Stimulated activated CD4-positive, alpha-beta T cell treated with anti-CD3 and anti-CD28 coated beads, Interleukin-1b, Interleukin-23, amount 100 ng/mL, for 48 hours (primary cell): Measurements from ENCODE around the gene ZCCHC10.
"Not testable (repeated sequence)": the region's sequence is repeated elsewhere in the genome, so short reads cannot be mapped to it uniquely, and the experiment has no call there.

Experiments
- DNase-seq: peaks from one replicate; pipeline ENCODE4 v3.0.0-alpha.2; 2020

ZCCHC10 gene

DNA sequence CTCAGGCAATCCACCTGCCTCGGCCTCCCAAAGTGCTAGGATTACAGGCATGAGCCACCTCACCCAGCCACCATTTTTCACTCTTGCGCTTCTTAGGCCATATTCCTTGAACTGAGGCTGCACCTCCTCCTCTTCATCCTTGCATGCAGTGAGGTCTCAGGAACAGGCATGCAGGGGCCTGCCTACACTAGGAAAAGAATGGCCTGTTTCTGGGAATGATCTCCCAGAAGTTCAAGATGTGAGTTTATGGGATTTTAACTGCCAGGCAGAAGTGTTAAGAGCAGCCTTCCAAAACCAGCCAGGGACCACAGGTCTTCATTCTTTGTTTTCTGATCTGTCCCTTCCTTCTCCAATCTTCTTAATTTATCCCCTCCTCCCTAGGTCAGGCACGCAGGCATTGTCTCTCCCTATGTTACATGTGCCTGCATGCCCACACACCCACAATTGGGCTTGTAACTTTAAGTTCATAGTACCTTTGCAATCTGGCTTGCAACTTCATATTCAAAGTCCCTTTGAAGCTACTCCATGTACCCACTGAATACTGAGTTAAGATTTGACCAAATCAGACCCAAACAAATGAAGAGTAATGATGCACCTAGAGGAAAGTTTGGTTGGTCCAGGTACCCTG lies 14.9 kb upstream of the ZCCHC10 start:
- no peak for DNase-seq

DNA sequence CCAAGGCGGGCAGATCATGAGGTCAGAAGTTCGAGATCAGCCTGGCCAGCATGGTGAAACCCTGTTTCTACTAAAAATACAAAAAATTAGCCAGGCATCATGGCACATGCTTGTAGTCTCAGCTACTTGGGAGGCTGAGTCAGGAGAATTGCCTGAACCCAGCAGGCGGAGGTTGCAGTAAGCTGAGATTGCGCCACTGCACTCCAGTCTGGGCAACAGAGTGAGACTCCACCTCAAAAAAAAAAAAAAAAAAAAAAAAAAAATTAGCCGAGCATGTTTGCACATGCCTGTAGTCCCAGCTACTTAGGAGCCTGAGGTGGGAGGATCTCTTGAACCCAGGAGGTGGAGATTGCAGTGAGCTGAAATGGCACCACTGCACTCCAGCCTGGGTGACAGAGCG lies 10.3 kb upstream of the ZCCHC10 start:
- DNase-seq = not testable (repeated sequence)

DNA sequence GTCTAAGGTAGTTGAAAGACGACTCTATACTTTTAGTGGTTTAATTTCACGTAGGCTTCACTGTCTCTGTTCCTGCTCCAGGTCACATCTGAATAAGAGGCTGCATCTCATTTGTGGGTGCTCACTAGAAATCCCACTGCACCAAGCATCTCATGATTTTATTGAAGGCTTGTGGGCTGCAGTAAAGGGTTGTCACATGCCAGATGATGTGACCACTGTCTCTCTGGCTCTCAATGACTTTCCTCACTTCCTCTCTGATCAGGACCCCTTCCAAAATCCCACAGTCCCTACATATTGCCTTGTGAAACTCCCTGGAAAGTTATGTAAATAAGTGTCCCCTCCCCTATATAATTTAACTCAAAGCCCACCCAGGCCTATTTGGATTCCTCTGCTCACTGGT lies 8.9 kb upstream of the ZCCHC10 start:
- DNase-seq = no peak

DNA sequence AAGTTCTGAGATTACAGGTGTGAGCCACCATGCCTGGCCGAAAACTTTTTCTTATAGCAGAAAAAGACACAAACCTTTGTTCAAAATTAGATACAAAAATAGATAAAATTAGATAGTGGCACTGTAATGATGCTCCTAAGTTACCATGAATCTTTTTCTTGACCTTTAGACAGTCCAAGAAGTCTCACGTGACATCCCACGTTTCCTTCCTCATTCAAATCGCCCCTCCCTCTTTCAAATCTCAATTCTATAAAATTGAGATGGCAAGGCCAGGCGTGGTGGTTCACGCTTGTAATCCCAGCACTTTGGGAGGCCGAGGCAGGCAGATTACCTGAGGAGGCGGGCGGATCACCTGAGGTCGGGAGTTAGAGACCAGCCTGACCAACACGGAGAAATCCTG lies 7.7 kb upstream of the ZCCHC10 start:
- no peak for DNase-seq

DNA sequence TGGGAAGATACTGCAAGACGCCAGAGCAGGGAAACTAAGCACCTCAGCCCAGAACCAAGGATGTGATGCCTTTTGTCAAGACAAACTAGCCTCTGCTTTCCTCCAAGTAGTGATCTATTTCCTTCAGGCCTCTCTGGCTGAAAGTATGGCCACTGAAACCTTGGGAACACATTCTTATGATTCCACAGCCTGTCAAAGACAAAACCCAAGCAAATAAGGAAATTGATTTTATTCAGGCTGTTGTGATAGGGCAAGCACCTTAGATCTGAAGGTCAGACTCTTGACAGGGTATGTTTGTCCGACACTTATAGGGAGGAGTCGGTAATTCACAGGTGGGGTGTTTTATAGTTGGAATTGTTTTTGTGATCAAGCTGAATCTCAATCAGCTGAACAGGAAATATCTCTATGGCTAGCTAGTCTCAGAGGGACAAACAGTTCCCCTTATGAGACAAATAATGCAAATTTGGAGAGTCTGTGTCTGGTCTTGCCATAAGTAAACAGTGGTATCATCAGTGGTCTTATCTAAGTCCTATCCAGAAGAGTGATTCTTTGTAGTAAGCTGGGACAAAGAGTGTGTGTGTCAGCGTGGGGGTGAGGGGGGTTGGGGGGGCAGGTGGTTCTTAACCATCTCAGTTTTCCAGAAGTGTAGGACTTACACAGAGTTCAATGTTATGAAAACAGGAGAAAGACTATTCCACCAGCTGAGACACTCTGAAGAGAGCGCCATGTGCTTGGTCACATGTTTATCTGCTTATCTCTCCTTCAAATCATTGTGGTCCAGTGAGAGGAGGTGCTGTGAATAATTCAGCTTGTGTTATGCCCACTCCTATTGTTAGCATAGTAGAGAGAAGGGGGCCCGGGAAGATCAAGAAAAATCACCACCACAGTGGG lies 6.7 kb upstream of the ZCCHC10 start:
- no peak for DNase-seq

DNA sequence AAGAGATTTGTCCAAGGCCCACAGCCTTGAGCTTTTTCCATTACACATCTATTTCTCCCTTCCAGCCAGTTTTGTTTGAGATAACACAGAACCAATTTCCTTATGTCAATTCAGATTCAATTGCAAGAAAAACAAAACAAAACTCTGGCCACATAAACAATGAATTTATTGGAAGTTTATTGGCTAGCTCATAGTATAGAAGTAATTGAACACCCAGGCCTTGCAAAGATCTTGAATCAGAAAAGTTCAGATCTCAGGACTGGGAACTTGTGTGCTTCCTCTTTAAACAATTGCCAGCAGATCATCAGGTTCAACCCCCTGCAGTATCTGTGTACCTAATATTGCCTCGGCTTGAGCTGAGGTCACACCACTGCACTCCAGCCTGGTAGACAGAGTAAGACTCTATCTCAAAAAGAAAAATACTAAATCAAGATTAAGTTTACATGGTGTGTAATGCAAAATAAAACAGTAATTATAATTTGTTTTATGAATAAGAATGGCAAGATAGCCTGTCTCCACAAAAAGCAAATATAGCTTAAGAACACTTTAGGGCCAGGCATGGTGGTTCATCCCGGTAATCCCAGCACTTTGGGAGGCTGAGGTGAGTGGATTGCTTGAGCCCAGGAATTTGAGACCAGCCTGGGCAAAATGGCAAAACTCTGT lies 4.1 kb upstream of the ZCCHC10 start:
- no peak for DNase-seq

DNA sequence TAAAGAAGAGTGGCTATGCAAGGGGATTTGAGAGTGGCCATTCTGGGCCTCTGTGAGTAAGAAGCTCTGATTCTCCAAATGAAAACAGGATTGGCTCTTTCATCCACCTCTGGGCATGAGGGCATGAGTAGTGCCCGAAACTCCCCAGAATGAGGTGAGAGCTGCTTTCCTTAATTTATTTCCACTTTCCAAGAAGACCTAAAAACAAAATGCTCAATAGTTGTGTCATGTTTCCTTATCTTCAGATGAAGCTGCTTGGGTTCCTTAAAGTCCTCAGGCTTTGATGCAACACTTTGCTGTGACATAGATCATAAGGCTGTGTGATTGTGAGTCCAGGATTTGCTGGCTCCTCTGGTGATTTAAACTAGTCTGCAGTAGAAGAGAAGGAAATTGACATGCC lies 3.1 kb upstream of the ZCCHC10 start:
- DNase-seq = no peak

DNA sequence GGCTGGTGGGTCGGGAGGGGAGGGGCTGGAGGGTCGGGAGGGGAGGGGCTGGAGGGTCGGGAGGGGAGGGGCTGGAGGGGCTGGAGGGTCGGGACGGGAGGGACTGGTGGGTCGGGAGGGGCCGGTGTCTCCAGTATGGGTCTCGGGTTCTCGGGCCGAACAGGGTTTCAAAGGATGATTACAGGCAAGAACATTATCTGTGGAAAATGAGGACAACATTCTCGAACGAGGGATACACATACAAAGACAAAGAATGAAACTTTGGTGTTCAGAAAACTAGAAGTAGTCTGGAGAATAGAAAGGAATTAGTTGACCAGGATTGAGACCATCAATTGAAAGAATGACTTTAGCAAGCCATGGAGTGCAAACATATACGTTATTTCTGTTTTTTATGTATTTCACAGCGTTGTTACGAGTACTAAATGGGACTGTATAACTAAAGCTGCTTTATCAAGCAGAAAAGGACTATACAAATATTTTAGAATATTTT lies 360 bp upstream of the ZCCHC10 start:
- no peak for DNase-seq

DNA sequence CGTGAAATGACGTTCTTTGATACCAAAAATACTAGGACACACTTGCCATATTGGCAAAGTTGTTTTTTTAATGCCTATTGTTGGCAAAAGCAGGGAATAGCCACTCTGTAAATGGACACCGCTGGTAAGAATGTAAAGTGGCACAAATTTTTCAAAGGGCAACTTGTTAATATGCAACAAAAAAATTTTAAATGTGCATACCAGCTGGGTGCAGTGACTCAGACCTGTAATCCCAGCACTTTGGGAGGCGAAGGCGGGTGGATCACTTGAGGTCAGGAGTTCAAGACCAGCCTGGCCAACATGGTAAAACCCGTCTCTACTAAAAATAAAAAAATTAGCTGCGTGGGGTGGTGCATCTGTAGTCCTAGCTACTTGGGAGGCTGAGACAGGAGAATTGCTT lies 6.9 kb downstream of the ZCCHC10 start:
- DNase-seq = not testable (repeated sequence)

DNA sequence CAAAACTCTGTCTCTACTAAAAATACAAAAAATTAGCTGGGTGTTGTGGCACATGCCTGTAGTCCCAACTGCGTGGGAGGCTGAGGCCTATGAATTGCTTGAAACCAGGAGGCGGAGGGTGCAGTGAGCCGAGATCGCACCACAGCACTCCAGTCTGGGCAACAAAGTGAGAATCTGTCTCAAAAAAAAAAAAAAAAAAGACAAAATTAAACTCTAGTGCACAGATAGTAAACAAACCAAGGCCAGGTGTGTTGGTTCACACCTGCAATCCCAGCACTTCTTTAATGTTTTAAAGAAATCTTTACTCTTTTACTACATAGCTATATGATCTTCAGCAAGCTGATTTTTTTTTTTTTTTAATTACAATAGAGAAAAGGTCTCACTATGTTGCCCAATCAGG lies 8.4 kb downstream of the ZCCHC10 start:
- DNase-seq = no peak

DNA sequence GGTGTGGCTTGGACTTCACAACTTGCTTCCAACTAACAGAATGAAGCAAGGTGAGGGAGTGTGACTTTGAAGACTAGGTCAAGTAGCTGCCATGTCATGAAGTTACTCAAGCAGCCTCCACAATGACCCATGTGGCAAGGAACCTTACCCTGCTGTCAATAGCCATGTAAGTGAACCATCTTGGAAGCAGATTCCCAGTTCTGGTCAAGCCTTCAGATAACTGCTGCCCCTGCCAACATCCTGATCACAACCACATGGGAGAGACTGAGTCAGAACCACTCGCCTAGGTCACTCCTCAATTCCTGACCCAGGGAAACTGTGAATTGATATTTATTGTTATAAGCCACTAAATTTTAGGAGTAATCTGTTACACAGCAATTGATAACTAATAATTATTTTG lies 10.9 kb downstream of the ZCCHC10 start:
- DNase-seq = no peak

DNA sequence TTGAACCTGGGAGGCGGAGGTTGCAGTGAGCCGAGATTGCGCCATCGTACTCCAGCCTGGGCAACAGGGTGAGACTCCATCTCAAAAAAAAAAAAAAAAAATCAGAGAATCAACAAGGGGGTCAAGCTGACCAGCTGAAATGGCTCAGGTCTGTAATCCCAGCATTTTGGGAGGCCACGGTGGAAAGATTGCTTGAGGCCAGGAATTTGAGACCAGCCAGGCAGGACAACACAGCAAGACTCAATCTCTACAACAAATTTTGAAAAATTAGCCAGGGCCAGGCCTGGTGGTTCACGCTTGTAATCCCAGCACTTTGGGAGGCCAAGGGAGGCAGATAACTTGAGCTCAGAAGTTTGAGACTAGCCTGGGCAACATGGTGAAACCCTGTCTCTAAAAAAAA lies 17.9 kb downstream of the ZCCHC10 start:
- not testable (repeated sequence) for DNase-seq

DNA sequence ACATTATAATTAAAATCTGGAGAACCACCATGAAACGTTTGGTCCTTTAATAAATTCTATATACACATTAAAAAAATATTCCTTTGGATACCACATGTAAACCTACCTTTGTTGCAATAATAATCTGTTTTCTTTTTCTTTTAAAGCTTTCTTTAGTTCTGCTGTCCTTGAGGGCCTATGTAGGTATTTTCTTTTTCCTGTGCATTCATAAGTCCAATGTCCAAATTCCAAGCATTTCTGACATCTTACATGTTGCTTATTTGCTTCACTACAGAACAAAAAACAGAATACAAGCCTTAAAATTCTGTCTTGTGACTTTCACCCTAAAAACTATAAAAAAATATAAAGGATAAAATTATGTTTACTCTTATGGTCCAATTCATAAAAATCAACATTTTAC lies 19.7 kb downstream of the ZCCHC10 start:
- no peak for DNase-seq

DNA sequence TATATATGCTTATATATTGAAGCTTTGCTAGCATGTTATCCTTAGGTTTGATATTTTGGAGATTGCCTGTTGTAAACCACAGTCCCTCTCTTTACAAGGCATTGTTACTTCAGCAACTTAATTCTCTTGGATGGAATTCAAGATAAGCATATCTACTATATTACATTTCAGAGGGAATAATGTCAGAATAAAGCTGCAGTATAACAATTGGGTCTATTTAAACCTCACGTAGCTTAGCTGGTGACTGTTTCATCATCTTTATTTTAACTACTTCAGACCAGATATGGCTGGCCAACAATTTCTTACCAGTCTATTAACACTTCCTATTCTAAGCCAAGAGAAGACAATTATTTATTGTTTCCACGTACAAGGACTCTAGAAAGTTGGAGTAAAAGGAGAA lies 27.1 kb downstream of the ZCCHC10 start:
- DNase-seq = no peak

DNA sequence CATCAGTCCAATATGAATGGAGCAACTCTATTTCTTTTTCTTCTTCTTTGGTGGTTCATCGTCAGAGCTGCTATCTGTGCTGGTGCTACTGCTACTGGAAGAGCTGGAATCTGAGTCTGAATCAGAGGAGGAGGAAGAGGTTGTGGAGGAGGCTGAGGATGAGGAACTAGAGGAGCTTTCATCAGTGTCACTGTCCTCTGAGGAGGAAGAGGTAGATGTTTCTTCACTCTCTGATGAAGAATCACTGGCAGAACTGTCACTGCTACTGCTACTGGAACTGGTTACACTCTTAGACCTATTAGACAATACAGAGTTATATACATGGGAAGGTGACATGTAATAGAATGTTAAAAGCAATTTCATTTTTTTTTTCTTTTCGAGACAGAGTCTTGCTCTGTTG lies 27.8 kb downstream of the ZCCHC10 start:
- DNase-seq = no peak

DNA sequence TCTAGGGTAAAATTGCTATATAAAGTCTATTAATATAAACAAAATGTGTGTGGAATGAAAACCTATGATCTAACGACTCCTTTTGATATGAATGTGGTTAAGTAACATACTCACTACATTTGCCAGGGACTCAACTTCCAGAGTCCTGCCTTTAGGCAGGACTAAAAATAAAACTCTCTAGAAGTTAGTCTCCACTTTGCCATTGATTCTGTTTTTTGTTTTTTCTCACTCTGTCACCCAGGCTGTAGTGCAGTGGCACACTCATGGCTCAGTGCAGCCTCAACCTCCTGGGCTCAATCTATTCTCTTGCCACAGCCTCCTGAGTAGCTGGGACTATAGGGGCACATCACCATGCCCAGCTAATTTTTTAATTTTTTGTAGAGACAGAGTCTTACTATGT lies 30.0 kb downstream of the ZCCHC10 start:
- DNase-seq = no peak

DNA sequence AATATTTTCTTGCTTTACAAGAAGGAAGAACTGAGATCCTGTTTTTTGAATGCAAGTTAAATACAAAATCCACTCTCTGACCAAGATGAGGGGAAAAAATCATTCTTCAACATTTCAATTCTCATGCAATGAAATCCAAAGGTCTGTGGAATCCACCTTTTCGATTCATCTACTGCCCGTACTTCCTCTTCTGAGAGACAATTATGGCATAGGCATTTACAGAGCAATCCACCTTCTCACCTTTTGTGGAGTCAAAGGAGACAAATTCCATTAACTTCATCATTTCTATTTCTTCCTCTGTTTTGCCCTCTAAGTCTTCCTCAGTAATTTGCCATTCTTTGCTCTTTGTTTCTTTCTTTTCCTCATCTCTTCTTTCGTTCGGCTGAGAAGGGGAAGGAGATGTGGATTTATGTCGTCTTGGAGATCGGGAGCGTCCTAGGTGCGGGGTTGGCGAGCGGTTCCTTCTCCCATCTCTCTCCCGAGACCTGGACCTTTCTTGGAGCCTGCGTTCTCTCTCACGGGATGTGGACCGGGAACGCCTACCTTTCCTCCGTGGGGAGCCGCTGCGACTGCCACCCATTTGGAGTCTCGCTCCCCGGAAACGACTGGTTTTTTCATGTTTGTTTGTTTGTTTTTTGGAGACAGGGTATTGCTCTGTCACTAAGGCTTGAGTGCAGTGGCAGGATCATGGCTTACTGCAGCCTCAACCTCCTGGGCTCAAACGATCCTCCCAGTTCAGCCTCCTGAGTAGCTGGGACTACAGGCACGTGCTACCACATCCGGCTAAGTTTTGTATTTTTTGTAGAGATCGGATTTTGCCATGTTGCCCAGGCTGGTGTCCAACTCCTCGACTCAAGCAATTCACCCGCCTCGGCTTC lies 38.6 kb downstream of the ZCCHC10 start:
- no peak for DNase-seq

DNA sequence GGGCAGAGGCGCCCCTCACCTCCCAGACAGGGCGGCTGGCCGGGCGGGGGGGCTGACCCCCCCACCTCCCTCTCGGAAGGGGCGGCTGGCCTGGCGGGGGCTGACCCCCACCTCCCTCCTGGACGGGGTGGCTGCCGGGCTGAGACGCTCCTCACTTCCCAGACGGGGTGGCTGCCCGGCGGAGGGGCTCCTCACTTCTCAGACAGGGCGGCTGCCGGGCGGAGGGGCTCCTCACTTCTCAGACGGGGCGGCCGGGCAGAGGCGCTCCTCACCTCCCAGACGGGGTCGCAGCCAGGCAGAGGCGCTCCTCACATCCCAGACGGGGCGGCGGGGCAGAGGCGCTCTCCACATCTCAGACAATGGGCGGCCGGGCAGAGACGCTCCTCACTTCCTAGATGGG lies 43.4 kb downstream of the ZCCHC10 start:
- not testable (repeated sequence) for DNase-seq

DNA sequence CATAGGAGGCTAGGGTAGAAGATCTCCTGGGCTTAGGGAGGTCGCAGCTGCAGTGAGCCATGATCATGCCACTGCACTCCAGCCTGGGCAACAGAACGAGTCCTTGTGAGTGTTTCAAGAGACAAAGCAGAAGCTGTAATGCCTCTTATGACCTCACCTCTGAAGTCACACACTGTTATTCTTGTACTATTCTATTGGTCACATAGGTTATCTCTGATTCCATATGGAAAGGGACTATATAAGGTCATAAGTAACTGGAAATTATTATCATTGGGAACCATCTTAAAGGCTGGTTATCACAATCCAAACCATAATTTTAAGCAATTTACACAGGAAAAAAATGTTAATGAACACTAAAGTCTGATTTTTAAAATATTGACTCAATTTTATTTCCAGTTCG lies 45.1 kb downstream of the ZCCHC10 start:
- no peak for DNase-seq

DNA sequence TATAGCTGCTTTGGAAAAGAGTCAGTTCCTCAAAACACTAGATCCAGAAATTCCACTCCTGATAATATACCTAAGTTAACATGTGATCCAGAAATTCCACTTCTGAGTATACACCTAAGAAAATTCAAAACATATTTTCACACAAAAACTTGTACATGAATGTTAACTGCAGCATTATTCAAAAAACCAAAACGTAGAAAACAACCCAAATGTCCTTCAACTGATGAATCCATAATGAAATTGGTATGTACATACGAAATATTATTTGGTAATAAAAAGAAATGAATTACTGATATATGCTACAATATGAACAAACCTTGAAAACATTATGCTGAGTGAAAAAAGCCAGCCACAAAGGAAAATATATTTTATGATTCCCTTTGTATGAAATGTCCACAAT lies 46.4 kb downstream of the ZCCHC10 start:
- no peak for DNase-seq

DNA sequence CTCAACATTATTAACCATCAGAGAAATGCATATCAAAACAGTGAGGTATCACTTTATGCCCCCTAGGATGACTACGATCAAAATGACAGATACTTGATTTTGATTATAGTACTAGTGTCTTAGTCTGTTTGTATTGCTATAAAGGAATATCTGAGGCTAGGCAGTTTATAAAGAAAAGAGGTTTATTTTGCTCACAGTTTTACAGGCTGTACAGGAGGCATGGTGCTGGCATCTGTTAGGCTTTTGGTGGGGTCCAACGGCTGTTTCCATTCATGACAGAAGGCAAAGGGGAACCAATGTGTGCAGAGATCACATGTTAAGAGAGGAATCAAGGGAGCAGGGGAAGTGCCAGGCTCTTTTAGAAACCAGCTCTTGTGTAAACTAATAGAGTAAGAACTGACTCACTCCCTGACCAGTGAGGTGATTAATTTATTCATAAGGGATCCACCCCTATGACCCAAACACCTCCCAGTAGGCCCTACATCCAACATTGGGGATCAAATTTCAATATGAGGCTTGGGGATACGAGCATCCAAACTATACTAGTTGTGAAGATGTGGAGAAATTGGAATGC lies 46.9 kb downstream of the ZCCHC10 start:
- no peak for DNase-seq

DNA sequence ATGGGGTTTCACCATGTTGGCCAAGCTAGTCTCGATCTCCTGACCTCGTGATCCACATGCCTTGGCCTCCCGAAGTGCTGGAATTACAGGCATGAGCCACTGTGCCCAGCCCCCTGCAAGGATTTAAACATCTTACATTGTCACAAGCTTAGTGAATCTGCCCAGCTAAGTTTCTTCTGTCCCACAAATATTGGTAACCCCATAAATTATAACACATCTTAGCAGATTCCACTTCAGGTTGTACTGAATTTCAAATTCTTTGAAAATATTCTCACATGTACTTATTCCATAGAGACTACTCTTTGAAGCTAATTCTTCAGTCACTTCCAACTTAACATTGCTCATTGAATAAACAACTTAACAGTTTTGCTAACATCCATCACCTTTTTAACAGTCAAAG lies 49.5 kb downstream of the ZCCHC10 start:
- no peak for DNase-seq

DNA sequence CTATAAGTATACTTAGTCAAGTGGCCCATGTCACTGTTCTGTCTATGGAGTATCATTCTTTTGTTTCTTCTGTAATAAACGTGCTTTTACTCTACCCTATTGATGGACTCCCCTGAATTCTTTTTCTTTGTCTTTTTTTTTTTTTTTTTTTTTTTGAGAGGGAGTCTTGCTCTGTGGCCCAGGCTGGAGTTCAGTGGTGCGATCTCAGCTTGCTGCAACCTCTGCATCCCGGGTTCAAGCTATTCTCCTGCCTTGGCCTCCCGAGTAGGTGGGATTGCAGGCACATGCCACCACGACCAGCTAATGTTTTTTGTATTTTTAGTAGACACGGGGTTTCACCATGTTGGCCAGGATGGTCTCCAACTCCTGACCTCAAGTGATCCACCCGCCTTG lies 53.9 kb downstream of the ZCCHC10 start:
- not testable (repeated sequence) for DNase-seq
